NCI-H526 treated with DMSO at 0.1 percent for 48 hours (cell line): ENCODE data around the gene SLC15A4.
"Not testable (repeated sequence)": the region's sequence is repeated elsewhere in the genome, so short reads cannot be mapped to it uniquely, and the experiment has no call there.

Source experiments
- DNase-seq: peaks from one replicate; lab custom pipeline; 2025; lab: John Stamatoyannopoulos, UW

SLC15A4 gene

GRCh38 chr12:128844031-128844635 is 20.4 kb upstream of the SLC15A4 start:
- DNase-seq, result no peak

GRCh38 chr12:128843538-128843937 is 19.8 kb upstream of the SLC15A4 start:
- no peak for DNase-seq

DNA sequence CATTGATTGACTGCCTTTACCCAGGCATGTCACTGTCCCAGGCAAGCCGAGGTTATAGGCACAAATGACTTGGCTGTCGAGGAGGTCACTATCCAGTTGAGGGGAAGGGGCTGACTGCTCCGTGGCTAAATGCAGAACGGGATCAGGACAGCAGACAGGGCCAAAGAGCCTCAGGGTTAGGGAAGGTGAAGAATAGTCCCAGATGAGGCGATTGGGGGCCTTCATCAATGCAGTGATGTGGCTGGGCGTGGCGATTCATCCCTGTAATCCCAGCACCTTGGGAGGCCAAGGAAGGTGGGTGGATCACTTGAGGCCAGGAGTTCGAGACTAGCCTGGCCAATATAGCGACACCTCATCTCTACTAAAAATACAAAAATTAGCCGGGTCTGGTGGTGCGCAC is 18.8 kb upstream of the SLC15A4 start:
- no peak for DNase-seq

- DNase-seq, result no peak
These were observed 17.2 kb upstream of the SLC15A4 start for GRCh38 chr12:128840862-128841468.

DNA sequence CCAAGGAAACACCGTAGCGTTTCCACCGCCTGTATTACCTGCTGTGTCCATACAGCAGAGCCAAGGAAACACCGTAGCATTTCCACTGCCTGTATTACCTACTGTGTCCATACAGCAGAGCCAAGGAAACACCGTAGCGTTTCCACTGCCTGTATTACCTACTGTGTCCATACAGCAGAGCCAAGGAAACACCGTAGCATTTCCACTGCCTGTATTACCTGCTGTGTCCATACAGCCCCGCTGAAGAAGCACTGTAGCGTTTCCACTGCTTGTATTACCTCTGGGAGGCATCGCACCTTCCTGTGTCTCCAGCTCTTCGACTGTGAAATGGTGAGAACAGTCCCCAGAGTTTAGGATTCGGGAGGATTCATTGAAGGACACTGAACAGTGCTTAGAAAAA is 16.1 kb upstream of the SLC15A4 start:
- DNase-seq, result not testable (repeated sequence)

GRCh38 chr12:128833418-128833817 is 9.7 kb upstream of the SLC15A4 start:
- DNase-seq, result no peak

DNA sequence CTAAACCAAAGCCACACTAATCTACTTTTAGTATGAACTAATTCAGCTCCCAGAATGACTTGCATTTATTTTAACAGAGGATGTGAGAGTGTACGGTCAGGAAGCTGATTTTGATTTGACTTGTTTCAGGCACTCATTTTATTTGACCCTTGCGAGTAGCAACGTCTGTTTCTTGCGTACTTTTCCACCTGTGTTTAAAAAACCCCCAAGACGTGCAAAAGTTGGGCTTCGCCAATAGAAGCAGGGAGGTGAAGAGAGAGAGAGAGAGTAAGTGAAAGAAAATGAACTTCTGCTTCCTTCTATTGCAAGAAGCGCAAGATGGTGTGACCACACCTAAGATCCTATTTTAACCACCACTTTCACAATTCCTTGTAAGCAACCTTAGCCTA is 6.7 kb upstream of the SLC15A4 start:
- no peak for DNase-seq

DNA sequence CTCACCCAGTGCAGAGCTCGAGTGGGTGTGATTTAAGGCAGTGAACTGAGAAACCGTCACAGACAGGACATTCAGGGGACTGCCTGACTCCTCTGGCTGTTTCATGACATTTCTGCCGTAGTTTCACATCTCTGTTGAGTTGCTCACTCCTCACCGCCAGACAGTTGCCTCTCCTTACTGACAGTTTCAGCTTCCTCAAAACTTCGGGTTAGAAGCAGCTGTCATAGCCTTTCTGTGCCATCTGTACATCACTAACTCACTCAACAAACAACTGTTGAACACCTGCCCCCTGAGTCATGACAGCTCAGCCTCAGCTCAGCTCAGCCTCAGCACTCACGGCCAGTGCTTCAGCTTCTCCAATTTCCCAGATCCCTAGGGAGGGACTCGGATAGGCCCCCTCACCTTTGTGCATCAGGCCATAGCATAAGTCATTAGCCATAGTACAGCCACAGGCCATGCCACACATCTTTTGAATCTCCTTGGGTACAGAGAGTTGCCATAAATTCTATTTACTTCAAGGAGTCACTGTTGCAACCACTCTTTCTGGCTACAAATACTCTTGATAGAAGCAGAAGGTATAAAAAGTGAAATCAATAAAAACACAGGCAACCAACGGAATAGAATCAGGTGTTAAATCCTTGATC is 6.2 kb upstream of the SLC15A4 start:
- DNase-seq, result no peak

GRCh38 chr12:128827724-128828123 is 4.0 kb upstream of the SLC15A4 start:
- no peak for DNase-seq

GRCh38 chr12:128825835-128826234 is 2.1 kb upstream of the SLC15A4 start:
- no peak for DNase-seq

GRCh38 chr12:128823216-128823915 is 392 bp downstream of the SLC15A4 start:
- DNase-seq, result peak; percentile 28

DNA sequence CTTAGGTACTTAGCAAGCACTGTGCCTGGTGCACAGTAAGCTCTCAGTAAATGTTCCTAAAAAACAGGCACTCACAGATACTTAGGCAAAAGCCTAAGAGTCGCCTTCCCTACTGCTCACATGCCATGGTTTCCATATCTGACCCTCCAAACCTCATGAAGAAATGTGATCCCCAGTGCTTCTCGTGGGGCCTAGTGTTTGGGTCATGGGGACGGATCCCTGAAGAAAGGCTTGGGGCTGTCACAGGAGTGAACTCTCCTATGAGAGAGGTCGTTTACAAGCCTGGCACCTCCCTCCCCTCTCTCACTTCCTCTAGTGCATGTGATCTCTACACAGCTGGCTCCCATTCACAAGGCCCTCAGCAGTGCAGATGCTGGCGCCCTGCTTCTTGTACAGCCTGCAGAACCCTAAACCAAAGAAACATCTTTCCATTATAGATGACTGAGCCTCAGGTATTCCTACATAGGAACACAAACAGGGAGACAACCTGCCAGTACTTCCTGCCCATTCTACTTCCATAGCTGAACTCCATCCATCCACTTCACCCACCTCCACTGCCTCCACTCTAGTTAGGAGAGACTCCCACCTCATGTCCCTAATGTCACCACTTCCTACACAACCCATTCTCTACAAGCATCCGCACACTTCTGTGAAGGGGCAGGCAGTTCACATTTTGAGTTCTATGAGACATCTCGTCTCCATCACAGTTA is 2.9 kb downstream of the SLC15A4 start:
- no peak for DNase-seq

- no peak for DNase-seq
These were observed 3.5 kb downstream of the SLC15A4 start for GRCh38 chr12:128820253-128820652.

- no peak for DNase-seq
These were observed 4.2 kb downstream of the SLC15A4 start for GRCh38 chr12:128819293-128820144.

- no peak for DNase-seq
These were observed 5.4 kb downstream of the SLC15A4 start for GRCh38 chr12:128818065-128819022.

DNA sequence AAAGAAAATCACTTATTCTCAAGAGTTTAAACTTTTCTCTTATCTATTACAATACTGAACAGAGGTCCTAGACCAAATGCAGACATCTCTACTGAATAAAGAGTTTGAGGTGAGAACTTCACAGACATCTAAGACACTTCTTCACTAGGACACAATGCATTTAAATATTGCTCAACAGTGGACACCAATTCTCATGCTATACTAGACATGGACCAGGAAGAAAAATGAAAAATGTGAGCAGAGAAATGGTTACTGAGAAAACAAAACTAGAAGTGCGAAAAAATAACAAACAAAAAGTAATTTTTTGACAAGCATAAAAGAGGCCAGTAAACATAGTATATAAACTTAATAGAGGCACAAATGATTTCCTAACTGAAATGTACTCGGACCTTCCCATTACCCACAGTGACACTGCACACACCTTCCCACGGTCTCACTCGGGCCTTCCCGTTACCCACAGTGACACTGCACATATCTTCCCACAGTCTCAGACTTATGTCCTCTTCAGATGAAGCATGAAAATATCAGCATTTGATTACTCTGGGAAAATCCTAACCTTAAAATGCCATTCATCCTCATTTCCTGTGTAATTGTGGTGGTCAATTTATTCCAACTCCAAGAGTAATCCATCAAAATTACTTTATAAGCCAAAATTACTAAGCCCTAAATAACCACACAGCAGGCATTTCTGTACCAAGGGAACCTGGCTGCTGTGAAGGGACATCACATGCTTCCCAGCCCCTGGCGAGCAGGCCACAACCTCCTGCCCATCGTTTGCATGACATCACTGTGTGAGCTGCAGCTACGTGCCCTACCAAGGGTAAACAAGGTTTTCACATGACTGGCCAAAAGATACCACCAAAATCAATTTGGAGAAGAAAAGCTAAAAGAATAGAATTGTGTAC is 6.4 kb downstream of the SLC15A4 start:
- peak; percentile 2 for DNase-seq

DNA sequence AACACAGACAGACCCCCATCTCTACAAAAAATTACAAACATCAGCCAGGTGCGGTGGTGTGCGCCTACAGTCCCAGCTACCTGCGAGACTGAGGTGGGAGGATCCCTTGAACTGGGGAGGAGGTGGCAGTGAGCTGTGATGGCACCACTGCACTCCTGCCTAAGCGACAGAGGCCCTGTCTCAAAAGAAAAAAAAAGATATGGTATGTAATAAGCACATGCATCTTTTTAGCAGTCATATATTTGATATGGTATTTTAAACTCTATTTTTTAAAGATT is 7.2 kb downstream of the SLC15A4 start:
- DNase-seq, result no peak

DNA sequence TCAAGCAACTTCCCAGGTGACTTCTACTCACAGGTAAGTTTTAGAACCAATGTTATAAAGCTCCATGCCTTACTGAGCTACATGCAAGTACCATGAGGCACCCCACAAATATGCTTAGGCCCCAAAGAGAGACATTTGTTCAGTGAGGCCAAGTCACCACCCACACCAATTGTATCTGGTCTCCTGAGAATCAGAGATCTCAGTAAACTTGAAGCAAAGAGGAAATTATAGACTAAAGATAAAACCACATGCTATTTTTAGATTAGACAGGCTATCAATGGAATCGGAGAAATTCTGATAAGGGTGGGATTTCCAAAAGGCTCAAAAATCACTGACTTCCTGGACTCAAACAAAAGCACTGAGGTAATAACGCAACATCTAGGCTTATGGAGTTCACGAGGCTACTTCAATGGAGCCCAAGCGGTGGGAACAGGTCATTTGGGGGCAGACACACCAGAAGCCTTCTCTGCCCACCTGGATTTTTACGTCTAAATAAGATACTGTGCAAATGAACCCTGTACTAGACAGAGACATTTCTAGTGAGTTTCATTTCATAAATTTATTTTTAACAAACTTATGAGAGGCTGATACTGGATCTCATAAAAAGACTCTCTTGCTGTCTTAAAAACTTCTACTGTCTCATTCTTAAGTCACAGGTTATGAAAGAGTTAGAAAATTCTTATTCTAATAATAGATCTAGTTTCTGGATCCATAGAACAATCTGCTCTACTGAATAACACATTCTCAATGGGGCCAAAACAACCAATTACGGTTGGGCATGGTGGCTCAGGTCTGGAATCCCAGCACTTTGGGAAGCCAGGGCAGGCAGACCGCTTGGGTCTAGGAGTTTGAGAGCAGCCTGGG is 7.7 kb downstream of the SLC15A4 start:
- DNase-seq, result no peak
